HG02938 (cell line): ENCODE measurements around the gene SOX10.

Source experiments
- ATAC-seq: cut with Tn5 transposase; IDR thresholded peaks from one replicate; pipeline ENCODE4 v1.9.1; 2021; ENCODE audit warnings: mild to moderate bottlenecking, moderate library complexity; ENCODE audit not compliant: unreplicated experiment

SOX10 gene

DNA sequence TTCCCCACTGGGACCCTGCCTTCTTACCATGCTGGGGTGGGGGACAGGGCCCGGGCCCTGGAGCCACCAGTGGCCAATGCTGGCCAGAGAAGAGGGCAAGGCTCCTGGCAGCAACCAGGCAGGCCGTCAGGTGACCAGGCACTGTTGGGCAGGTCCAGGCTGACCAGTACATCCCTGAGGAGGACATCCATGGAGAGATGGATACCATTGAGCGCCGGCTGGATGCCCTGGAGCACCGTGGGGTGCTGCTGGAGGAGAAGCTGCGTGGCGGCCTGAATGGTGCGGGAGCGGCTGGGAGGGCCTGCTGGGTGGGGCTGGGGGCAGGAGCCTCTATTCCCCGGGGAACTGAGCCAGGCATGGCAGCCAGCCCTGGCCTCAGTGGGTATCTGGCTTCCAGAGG lies 52.0 kb downstream of the SOX10 start:
- ATAC-seq = no peak

DNA sequence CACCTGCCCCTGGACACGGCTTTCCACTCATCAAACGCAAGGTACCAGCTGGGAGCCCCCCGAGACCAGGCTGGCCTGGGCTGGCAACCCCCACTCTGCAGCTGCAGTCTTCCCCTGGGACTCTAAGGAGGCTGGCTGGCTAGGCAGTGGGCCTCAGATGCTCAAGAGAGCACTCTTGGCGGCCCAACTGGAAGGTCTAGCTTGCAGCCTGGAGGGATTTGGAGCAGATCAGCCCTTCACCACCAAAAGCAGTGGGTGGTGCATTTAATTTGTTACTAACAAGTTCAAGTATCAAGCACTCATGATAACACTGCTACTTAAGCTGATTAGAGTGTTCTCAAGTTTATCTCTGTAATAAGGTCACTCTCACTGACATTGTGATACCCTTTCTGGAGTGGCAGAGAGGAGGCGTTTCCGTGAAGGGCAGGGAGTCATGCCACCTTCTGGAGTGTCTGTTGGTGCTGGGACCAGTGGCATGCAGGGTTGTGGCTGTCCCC lies 52.4 kb downstream of the SOX10 start:
- no peak for ATAC-seq

DNA sequence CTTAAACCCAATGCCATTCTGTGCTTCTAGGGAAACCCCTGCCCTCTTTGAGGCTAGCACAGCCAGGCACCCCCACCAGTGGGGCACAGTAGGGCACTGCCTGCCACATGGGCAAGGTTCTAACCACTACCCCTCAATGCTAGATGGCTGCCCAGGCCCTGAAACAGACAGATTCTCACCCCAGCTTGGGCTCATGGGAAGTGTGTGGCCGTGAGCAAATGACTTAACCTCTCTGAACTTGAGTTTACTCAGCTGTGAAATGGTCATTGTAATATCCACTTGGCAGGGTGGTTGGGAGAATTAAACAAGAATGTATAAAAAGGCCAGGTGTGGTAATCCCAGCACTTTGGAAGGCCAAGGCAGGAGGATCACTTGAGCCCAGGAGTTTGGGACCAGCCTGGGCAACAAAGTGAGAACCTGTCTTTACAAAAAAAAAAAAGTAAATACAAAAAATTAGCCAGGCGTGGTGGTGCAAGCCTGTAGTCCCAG lies 53.4 kb downstream of the SOX10 start:
- ATAC-seq = no peak

DNA sequence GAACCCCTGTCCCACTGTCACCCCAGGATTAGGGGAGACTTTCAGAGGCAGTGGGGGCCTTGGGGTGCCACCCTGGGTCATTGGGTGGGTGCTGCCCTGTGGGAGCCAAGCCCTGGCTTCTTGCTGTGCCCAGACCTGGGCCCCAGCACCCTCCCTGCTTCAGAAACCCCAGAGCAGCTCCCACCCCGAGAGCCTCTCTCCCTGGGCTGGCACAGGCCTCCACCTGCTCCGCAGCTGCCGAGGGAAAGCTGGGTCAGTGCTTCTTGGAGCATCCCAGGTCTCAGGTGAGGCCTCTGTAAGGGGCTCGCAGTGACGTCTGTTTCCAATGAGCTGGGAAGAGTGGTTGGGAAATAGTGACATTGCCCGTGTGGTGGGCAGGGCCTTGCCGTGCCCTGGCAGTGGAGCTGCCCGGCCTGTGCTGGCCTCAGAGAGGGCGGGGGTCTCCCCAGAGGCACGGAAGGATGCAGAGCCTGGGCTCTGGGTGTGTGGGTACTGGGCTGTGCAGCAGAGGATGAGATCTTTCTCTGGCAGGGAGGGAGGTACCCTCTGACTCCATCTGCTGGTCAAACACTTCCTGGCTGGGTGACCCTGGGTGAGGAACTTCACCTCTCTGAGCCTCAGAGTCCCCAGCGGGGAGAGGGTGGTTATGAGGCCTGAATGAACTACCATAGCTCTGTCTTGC lies 53.9 kb downstream of the SOX10 start:
- no peak for ATAC-seq

DNA sequence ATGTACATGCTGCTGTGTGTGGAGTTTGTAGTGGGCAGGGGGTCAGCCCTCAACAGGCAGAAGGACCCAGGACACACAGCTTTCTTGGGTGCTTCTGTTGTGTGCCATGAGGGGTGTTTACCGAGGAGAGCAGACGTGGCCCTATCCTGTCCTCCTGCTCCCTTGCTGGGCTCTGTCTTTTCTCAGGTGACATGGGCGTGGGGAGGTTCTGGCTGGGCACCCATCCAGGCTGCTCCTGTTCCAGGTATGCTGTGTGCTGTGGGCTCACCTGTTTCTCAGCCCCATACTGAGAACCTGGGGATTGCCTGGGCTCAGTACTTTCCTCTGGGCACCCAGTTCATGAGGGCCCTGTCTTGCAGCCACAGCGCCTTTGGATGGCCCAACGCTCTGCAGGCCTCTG lies 55.0 kb downstream of the SOX10 start:
- ATAC-seq = no peak

DNA sequence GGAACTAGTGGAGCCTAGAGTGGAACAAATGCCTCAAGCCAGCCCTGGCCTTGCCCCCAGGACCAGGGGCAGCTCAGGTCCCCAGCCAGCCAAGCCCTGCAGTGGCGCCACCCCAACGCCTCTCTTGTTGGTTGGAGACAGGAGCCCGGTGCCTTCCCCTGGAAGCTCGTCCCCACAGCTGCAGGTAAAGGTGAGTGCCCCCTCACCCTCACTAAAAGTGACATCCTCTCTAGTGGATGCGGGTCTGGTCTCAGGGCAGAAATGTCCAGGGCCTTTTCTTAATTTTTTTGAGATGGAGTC lies 56.8 kb downstream of the SOX10 start:
- ATAC-seq = no peak

DNA sequence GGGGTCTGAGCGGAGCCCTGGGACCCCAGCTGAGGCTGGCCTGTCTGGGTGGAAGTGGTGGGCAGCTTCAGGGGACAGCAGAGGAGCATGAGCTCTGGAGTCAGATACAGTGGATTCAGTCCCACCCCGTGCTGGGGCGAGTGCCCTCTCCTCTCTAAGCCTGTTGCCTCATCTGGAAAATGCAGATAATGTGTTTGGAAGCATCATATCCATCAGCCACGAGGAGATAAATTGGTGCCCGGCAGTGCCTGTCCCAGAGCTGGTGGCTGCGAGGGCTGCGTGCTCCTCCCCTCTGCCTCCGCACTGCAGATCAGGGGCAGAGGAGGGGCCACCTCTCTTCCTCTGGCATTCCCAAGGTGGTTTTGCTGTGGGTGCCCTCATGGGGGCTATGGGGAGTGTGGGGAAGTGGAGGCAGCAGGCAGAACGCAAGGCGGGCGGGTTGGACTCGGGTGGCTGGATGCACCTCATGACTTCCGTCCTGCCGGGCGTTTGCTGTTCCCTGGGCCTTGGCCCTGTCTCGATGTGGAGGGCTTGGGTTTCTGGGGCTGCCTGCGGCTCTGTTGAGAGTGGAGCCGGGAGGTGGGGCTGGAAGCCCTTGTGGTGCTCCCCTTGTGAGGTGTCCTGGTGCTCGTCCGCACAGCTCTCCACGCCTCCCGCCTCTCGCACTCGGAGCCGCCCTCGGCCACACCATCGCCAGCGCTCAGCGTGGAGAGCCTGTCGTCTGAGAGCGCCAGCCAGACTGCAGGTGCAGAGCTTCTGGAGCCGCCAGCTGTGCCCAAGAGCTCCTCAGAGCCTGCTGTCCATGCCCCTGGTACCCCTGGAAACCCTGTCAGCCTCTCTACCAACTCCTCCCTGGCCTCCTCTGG lies 57.4 kb downstream of the SOX10 start:
- no peak for ATAC-seq

DNA sequence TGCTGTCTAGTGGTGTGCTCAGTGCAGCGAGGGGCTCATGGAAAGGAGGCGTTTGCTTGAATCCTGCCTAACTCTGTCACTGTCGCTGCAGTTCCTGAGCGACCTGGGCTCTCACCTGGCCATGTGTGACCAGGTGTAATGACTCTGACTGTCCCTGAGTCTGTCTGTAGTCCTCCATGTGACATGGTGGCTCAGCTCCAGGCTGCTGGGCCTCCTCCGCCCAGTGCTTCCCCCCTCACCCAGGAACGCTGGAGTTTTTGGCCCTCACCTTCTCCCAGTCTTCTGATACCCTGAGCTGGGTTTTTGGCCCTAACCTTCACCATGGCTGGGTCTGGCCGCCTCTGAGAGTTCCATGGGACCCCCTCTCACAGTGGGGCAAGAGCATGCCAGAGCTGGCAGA lies 58.0 kb downstream of the SOX10 start:
- no peak for ATAC-seq

DNA sequence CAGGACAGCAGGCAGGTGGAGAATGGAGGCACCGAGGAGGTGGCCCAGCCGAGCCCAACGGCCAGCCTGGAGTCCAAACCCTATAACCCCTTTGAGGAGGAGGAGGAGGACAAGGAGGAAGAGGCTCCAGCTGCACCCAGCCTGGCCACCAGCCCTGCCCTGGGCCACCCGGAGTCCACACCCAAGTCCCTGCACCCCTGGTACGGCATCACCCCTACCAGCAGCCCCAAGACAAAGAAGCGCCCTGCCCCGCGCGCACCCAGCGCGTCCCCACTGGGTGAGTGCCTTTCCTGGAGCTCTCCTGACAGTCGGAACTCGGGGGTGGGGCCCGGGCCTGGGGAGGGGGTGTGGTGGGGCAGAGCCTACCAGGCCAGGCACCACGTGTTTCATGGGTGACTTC lies 58.6 kb downstream of the SOX10 start:
- ATAC-seq = no peak

DNA sequence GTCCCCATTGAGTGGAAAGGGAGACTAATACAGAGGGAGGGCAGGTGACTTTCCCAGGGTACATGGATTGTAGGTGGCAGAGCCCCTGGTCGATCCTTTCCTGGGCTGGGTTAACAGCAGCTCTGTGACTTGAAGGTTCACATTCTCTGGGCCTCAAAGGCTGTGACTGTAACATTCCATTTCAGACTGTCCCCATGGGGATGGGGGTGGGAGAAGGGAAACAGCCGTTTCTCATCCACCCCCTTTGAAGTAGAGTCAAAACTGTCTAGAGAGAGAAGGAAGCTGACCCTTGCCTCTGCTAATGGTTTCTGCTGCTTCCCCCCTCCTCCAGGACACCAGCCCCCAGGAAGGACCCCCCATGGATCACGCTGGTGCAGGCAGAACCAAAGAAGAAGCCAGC lies 59.0 kb downstream of the SOX10 start:
- ATAC-seq = no peak

DNA sequence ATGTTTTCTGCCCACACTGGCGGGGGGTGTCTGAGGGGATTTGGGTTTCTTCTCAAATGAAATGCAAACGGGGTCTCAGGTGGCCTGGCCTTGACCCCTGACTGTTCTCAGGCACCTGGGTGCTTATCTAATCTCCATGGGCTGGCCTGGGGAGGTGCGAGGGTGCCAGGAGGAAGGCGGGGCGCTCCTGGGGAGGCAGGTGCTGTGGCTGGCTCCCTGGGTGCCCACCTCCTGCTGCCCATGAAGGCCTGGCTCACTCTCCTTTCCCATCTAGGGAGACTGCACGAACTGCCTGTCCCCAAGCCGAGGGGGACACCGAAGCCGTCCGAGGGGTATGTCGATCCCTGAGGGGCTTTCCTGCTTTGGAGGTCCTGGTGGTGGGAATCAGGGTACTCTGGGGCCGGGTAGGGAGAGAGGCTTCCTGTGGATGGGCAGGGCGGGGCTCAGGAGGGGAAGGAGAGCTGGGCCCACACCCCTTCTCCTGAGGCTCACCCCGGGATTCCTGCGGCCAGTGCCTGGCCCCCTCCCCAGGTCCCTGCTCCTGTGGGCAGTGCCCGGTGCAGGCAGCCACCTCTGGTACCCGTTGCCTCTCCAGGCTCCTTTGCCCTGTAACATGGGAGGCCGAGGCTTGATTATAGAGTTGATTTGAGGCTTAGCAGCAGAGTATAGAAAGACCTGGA lies 59.8 kb downstream of the SOX10 start:
- ATAC-seq = no peak

DNA sequence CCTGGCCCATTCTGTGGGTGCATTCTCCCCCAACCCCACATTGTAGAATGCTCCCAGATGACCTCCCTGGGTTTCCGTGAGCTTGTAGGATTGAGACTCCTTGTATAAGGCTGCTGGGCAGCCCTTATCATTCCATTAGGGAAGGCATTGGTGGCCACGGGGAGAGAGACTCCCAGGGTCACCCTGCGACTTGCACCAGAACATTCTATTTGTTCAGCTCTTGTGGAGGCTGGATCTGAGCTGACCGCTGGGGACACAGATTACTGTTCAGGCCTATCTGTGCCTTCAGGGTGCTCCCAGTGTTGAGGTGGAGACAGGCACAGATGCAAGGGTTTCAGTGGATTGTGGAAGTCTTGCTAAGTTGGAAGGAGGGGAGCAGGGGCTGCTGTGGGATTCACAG lies 60.4 kb downstream of the SOX10 start:
- ATAC-seq = no peak
